HG03060 (cell line): ENCODE data around the gene WDR36.
"Not testable (repeated sequence)": the region's sequence is repeated elsewhere in the genome, so short reads cannot be mapped to it uniquely, and the experiment has no call there.

Experiments used
- ATAC-seq: cut with Tn5 transposase; IDR thresholded peaks from one replicate; pipeline ENCODE4 v1.9.1; 2021; ENCODE audit warnings: low read depth, moderate number of reproducible peaks; ENCODE audit not compliant: unreplicated experiment

The WDR36 gene

DNA sequence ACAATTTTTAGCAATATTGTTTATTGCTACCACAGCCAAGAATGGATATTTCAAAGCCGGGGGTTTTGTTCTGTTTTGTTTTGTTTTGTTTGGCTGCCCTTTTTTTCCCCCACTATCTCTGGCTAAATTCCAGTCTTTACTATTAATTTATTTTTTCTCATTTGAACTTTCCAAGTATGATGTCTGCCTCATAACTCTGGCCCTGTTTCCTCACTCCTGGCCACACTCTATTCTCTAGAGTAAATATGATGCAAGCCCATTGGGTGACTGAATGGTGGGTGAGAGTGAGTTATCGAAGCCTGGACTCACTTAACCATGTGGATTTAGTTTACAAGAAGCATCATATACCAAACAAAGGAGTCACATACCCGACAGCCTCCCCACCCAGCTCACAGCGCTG lies 41.9 kb downstream of the WDR36 start:
- no peak for ATAC-seq

DNA sequence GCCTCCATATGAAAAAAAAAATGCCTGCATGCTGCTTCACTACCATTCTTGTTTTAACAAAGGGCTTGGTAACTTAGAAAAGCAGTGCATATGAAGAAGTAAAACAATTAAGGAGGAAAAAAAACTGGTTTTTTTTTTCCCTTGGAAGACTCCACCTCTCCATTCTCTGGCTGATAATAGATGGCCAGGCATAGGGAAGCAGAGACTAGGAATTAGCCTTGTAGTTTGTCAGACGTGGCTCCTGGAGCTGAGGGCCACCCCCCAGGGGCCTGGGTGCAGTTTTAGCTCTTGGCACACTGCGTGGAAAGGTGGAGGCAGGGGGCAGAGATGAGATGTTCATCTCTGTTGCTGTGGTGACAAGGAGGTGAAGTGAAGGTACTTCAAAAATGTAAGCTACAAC lies 42.7 kb downstream of the WDR36 start:
- ATAC-seq = no peak

DNA sequence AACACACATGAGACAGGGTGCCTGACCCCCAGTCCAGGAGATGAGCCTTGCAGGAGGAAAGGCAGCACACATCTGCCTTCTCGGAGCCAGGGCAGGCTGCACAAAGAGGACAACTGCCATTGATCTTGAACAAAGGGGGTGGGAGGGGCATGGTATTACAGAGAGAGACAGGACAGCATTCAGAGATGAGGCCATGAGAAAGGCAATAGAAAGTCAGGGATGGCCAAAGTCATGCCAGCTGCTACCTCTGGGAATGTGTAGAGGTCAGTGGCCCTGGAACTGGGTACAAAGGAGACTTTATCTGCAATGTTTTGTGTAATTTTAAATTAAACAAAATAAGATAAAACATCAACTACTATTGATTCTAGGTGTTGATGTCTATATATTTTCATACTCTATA lies 43.2 kb downstream of the WDR36 start:
- no peak for ATAC-seq

DNA sequence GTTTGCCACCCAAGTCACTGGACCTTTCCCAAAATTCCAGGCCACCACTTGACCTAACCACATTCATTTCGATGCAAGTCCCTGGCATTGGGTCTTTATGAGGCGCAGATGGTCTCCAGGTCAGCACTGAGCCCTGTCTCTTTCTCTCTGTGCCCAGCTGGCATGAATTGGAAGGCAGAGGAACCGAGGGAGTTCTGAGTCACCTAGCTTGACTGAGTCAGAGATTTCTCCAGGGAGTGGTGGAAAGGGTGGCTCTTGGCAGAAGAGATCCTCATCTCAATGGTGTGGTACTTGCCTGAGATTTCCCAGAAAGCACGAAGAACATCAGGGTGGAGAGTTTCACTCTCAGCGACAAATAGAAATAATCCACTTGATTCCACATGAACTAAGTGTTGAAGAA lies 43.8 kb downstream of the WDR36 start:
- no peak for ATAC-seq

DNA sequence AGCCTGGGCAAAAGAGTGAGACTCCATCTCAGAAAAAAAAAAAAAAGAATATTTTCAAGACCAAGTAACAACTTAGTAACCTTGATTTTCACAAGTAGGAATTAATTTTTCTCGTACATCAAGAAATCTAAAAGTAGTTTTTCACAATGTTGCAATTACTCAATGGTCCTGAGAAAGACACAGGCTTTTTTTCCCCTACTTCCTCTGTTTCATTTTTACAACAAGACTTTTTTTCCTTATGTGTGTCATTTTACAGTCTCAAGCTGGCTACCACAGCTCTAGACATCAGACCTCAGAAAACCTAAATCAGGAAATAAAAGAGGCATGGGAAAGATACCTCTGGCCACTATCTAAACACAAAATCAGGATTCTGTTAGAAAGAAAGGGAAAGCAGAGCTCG lies 45.9 kb downstream of the WDR36 start:
- no peak for ATAC-seq

DNA sequence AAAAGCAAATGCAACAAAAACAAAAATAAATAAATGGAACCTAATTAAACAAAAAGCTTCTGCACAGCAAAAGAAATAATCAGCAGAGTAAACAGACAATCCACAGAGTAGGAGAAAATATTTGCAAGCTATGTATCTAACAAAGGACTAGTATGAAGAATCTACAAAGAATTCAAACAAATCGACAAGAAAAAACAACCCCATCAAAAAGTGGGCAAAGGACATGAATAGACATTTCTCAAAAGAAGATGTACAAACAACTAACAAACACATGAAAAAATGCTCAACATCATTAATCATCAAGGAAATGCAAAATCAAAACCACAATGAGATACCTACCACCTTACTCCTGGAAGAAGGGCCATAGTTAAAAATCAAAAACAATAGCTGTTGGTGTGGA lies 49.3 kb downstream of the WDR36 start:
- not testable (repeated sequence) for ATAC-seq

DNA sequence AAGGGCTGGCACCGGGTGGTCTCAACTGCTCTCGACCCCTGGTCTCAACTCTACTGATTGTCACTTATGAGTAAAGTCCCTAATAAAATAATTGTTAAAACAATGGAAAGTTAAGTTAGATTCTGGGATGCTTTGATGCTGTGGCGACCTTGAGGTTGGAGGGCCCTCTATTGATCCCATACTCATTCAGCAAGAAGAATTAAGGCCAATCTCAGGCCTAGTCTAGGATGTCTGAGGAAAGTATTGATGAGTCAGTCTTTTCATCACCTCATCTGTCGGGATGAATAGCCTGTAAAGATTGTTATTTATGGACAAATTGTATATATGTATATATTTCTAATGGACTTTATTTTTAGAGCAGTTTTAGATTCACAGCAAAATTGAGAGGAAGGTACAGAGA lies 50.8 kb downstream of the WDR36 start:
- ATAC-seq = no peak

DNA sequence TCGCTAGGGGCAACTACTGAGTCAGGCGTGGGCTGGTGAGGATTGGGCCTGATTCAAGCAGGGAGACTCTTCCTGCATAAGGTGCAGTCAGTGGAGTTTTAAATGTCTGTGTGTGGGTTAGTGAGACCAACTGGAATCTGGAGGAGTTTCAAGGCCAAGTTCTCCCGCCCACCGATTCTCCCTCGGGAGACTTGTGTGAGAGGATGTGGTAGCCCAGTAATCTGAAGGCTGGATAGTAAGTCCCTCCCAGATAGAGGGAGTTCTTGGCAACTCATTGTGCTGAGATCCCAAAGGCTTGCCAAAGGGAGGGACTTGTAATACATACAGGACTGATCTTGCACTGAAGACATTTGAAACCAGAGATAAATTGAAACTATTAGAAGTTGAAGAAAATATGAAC lies 51.8 kb downstream of the WDR36 start:
- ATAC-seq = no peak

DNA sequence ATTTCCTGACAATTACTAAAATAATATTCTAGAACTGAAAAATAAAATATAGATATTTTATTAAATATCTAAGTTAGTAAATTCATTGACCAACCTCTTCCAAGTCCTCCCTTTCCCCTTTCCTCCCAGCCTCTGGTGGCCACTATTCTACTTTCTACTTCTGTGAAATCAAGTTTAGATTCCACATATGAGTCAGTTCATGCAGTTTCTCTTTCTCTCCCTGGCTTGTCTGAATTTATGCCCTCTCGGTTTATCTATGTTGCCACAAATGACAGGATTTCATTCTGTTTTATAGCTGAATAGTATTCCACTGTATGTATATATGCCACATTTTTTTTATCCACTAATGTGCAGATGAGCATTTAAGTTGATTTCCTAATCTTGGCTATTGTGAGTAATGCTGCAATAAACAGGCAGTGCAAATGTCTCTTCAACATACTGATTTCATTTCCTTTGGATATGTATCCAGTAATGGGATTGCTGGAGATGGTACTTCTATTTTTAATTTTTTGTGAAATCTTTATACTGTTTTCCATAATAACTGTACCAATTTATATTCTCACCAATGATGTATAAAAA lies 52.3 kb downstream of the WDR36 start:
- peak; percentile 92 for ATAC-seq

DNA sequence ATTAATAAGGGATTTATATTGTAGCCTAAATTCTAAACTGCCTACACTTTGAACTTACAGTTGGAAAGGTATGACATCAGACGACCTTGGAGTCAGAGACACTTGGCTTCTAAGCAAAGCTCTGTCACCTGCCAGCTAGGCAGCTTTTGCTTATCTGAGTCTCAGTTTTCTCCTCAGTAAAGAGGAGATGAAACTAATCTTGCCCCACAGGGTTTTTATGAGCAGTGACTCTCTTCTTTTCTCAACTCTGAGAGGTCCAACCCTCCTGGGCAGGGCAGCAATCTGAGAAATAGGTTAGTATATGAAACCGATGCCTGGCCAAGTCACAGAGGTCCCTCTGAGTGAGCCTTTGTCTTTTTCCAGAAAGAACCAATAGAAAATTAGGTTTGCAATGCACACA lies 53.9 kb downstream of the WDR36 start:
- no peak for ATAC-seq

DNA sequence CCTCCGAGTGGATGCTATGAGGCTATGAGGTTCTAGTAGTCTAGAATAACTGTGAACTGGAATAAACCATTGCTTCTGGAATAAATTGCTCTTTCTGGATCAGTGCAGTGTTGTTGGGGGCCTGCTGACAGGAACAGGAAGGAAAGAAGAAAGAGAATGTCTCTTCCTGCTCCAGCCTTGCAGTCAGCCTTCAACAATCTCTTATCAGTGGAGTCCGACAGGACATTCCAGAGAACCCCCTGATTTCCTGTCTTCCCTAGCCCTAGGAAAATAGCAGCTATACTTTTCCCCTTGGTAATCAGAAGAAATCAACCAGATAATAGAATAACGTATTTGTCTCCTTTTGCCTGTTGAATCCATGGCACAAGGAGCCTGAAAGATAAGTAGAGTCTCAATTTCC lies 55.4 kb downstream of the WDR36 start:
- no peak for ATAC-seq

DNA sequence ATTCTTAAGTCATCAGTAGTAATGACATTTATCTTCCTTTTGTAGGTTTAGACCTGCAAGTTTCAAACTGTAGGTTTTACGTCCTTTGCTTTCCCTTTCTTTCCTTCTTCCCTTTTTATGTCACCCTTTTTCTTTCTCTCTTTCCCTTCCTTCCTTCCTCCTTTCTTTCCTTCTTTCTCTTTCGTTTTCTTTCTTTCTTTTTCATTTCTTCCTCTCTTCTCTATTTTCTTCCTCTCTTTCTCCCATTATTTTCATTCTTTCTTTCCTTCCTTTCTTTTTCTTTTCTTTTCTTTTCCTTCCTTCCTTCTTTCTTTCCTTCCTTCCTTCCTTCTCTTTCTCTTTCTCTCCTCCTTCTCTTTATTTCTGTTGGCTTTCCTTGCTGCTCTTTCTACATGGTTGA lies 59.9 kb downstream of the WDR36 start:
- no peak for ATAC-seq

DNA sequence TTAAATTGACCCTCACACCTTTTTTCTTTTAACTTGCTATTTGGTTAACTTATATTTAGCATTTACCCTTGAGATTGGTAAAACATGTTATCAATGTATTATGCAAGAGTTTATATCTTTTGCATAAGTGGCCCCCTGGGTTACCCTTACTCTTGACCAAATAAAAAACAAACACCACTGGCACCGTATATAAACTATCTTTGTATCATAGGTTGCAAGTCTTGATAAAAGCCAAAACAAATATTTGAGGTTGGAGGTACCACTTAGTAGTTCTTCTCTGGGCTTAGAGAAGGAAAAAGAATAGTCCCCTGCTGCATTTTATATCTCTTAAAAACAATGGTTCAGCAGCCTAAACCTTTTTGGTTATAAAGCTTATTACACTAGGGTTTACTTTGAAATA lies 61.3 kb downstream of the WDR36 start:
- no peak for ATAC-seq

DNA sequence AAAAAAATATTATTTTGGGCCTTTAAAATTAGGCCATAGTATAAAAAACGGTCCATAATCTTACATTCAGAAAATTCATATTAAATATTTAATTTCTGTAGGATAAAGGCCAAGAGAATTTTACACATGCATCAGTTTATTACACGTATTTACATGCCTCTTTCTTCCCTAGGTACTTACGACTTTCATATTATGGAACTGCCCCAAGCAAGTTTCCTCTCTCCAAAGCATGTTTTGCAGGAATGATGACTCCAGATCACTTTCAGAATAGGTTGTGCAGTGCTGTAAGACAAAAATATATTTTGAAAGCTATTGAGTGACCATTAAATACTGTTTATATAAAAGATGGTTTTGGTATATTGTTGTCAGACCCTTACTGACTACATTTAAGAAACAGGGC lies 61.8 kb downstream of the WDR36 start:
- no peak for ATAC-seq

DNA sequence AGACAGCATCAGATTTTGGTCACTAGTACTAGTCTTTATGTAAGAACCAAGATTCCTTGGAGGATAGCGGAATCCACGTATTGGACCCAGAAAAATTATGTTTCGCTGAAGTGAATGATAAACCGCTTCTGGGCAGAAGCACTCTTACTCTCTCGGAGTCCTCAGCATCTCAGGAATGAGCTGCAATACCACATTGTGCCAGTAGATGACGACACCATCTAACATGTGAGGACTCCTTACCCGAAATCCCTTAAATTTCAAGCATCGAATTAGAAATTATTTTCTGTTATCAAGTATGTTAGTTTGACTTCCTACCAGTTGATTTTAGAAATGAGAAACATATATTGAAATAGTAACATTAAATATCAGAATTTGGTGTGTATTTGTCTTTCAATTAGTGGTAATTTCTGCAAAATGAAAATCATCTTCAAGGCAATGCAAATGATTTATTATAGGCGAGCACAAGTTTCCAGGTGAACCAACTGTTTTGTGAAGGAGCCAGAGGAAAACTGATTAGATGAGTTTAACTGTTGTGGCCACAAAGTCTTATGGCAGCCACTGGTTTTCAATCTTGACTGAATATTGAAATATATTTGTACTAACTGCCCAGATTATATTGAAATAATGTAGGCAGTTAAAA lies 66.1 kb downstream of the WDR36 start:
- ATAC-seq = no peak

DNA sequence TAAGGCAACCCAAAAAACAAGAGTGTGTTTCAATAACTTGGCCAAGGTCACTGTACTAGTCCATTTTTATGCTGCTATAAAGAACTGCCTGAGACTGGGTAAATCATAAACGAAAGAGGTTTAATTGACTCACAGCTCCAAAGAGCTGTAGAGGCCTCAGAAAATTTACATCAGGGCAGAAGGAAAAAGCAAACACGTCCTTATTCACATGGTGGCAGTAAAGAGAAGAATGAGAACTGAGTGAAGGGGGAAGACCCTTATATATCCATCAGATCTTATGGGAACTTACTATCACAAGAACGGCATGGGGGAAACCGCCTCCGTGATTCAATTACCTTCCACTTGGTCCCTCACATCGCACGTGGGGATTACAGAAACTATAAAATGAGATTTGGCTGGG lies 67.7 kb downstream of the WDR36 start:
- no peak for ATAC-seq

DNA sequence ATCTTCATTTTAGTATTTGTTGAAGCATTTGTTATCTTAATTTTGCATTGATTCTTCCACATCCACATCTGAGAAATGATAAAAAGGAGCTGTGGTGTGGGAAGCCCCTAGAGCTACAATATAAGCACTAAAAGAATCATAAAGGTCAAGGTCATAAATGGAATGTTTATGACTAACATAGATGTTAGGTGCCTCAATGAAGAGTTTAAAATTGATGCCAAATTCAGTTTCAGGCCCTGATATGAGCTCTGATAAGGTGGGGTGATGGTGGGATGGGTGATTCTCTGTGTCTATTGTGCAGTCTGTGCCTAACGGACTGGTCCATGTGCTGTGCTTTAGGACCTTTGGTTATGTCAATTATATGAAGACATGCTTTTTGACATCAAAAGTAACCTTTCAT lies 70.9 kb downstream of the WDR36 start:
- ATAC-seq = no peak

DNA sequence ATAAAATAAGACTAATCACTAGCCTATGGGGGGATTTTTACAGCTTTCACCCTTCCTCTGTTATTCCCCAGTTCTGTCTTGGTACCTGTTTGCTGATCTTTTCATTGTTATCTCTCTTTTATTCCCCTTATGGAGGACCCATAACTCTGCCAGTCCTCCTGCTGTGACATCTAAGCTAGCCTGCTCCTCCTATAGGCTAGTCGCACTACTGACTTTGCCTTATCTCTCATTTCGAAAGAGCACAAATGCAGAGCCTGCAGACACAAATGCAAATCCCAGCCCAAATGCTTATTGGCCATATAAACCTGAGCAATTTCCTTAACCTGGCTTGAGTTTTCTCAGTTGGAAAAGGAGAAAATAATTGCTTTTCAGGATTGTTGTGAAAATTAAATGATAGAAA lies 72.9 kb downstream of the WDR36 start:
- no peak for ATAC-seq

DNA sequence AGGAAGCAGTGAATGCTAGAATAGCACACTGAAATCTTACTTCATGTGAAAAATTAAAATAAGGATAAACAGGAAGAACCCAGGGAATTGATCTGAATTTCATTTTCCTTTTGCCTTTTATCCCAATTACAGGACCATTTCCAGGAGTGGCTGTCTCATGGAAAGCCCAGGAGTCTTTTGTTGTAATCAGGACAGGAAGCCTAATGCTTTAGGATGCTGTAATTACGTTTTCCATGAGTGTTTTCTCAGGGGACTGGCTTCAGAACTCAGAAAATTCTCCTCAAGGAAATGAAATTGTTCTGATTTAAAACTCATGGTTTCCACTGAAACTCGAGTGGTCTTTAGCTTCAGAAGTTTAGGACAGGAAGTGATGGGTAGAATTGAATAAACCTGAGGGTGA lies 75.4 kb downstream of the WDR36 start:
- ATAC-seq = no peak

DNA sequence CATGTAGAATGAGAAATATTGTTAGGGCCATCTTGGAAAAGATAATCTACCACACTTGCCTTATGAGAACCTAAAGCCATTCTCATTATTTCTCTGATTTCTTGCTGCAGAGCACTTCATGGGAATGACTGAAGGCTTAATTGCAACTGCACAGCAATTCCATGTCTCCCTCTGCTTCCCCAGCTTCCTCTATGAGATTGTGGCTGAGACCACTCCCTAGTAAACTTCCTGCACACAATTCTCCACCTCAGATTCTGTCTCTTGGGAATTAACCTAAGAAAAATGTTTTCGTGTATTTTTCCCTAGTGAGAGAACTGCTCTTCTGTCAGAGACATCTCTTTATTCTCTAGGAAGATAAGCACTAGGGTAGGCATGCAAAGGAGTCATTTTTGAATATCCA lies 76.5 kb downstream of the WDR36 start:
- ATAC-seq = no peak

DNA sequence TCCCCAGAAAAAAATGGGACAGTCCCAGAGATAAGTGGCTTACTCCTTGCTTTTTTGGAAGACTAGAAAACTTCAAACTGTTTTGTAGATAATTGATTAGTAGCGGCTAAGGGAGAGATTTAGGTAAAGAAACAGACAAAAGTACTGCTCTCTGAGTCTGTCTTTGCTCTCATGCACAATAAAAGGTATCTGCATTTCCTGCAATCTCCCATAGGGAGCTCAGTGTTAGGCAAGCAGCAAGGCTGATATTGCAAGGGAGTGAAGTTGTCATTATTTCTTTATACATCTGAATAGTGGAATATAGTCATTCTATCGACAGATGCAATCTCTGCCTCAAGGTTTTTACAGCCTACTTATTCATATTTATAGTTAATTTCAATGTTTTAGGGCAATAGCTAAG lies 77.1 kb downstream of the WDR36 start:
- no peak for ATAC-seq

DNA sequence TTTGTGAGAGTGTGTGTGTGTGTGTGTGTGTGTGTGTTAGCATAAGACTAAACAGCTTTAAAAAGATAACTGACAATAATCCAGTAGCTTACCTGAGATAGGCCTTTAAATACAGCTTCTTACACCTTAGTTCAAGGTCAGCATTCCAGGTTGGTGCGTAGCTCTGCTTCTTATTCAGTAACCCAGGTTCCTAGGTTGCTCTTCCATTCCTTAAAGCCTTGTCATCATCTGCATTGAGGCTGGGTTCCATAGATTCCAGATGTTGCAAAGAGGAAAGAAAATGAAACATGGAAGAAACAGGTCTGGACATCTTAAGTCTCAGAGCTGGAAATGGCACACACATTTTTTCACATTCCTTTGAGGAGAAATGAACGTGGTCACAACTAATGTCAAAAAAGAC lies 78.1 kb downstream of the WDR36 start:
- ATAC-seq = no peak

DNA sequence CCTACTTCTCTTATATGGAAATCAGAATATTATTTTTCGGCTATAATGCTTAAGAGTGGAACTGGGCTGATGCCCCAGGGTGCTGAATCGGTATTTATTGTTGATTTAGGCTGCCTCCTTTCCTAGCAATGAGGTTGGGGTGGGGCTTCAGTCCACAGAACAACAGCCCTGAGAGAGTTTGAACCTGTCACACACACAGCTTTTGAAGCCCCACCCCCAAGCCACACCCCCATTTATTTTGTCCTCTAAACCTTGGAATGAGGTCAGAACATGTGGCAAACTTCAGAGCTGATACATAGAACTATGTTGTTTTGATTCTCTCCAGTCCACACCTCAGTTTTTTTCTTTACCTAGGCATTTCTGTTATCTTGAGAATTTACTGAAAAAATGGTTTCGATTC lies 80.4 kb downstream of the WDR36 start:
- no peak for ATAC-seq
